ENCODE results near the gene TEX2. TPM values are rescaled to one million over a fixed set of nuclear protein-coding genes. Genes with fewer than 3 reads are reported as not detected.

TEX2 gene
- total RNA-seq, 1 donor from 2014 or later, result 58.0 TPM

DNA sequence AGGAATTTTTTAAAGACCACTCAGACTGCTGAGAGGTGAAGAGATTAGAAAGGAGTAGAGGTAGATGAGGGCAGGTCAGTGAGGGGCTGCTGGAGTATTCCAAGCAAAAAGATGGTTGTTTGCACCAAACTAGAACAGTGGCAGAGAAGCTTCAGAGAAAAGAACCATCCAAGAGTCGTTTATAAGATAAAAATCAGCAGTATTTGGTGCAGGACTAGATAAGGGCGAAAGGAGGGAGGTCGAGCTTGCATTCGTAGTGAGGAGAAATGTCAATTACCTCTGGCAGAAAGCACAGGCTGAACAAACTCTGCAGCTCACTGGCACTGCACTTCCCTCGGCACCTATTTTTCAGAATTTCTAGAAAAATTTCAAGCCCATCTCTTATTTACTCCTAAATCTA, 9.6 kb downstream of the TEX2 start:
- H3K27me3 ChIP-seq (ENCODE audit: low read depth), result no peaks in the 10 kb centered on the region
- H3K27ac ChIP-seq (replicated peaks), result no peak overlapping the region
- TF ChIP-seq, protein P1, sequence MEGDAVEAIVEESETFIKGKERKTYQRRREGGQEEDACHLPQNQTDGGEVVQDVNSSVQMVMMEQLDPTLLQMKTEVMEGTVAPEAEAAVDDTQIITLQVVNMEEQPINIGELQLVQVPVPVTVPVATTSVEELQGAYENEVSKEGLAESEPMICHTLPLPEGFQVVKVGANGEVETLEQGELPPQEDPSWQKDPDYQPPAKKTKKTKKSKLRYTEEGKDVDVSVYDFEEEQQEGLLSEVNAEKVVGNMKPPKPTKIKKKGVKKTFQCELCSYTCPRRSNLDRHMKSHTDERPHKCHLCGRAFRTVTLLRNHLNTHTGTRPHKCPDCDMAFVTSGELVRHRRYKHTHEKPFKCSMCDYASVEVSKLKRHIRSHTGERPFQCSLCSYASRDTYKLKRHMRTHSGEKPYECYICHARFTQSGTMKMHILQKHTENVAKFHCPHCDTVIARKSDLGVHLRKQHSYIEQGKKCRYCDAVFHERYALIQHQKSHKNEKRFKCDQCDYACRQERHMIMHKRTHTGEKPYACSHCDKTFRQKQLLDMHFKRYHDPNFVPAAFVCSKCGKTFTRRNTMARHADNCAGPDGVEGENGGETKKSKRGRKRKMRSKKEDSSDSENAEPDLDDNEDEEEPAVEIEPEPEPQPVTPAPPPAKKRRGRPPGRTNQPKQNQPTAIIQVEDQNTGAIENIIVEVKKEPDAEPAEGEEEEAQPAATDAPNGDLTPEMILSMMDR (IDR thresholded peaks at IDR 0.05; ENCODE audit: borderline replicate concordance), result no peak
- H3K9me3 ChIP-seq (replicated peaks), result no peaks in the 10 kb centered on the region
- H3K36me3 ChIP-seq, result no peaks in the 10 kb centered on the region
- intact Hi-C loops (cut with micrococcal nuclease), result no loop called here
- DNase-seq, result no peak
- no peak overlapping the region for H3K4me3 ChIP-seq
- peaks cover 75% of the 10 kb centered on the region for H3K4me1 ChIP-seq

DNA sequence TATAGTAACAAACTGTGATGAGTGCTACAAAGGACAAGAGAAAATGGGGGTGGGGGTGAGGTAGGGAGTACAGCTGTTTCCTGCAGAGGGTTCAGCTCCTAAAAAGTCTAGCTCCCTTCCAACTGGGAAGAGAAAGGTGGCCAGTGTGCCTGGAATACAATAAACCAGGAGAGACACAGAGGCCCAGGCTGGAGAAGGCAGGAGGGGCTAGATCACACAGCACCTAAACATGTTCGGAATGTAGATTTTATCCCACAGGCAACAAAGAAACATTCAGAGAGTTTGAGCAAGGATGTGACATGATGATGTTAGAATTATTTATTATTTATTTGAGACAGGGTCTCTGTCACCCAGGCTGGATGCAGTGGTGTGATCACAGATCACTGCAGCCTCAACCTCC, 10.2 kb downstream of the TEX2 start:
- Histone ChIP-seq H3K27me3 (ENCODE audit: low read depth) (no peaks in the 10 kb centered on the region), H3K9me3 (replicated peaks) (no peaks in the 10 kb centered on the region), H3K4me3 (no peak overlapping the region), H3K27ac (replicated peaks) (no peak overlapping the region), H3K36me3 (no peaks in the 10 kb centered on the region), H3K4me1 (peaks cover 82% of the 10 kb centered on the region)
- TF ChIP-seq, protein P1 (IDR thresholded peaks at IDR 0.05; ENCODE audit: borderline replicate concordance), result no peak
- no peak for DNase-seq
- intact Hi-C loops (cut with micrococcal nuclease), result no loop called here

DNA sequence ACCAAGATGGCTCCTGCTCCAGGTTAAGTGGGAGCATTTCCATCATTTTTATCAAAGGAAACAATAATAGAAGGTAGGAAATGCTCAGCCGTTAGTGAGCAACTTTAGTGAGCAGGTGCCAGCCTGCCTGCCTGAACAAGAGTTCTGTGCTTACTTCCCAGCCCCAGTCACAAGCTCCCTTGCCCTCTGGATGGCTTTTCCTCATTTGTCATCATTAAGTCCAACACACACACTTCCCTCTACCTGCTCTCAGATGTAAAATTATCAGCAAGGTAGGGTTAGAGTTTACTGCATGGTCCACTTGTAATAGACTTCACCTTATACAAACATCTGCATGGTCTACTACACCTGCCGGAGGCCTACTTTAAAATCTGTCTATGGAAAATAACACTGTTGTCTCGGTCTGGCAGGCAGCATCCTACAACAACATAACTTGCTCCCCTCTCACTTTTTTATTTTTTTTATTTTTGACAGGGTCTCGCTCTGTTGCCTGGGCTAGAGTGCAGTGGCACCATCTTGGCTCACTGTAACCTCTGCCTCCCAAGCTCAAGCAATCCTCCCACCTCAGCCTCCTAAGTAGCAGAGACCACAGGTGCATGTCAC, 12.7 kb downstream of the TEX2 start:
- no peaks in the 10 kb centered on the region for H3K9me3 ChIP-seq (replicated peaks)
- DNase-seq, result no peak
- peaks cover 67% of the 10 kb centered on the region for H3K4me1 ChIP-seq
- no peaks in the 10 kb centered on the region for H3K36me3 ChIP-seq
- intact Hi-C loops (cut with micrococcal nuclease), result no loop called here
- TF ChIP-seq, protein P1 (IDR thresholded peaks at IDR 0.05; ENCODE audit: borderline replicate concordance), result no peak
- H3K27me3 ChIP-seq (ENCODE audit: low read depth), result no peaks in the 10 kb centered on the region
- H3K27ac ChIP-seq (replicated peaks), result peak overlapping the region; percentile 0
- no peak overlapping the region for H3K4me3 ChIP-seq

GRCh38 chr17:64247836-64248235, 15.2 kb downstream of the TEX2 start:
- H3K27ac ChIP-seq (replicated peaks), result no peak overlapping the region

GRCh38 chr17:64245218-64246145, 17.6 kb downstream of the TEX2 start:
- H3K36me3 ChIP-seq, result no peaks in the 10 kb centered on the region
- H3K27ac ChIP-seq (replicated peaks), result no peak overlapping the region
- H3K4me1 ChIP-seq, result peaks cover 72% of the 10 kb centered on the region
- no peak overlapping the region for H3K4me3 ChIP-seq
- TF ChIP-seq, protein P1 (IDR thresholded peaks at IDR 0.05; ENCODE audit: borderline replicate concordance), result no peak
- no peak for DNase-seq
- no peaks in the 10 kb centered on the region for H3K9me3 ChIP-seq (replicated peaks)
- intact Hi-C loops (cut with micrococcal nuclease), result no loop called here
- H3K27me3 ChIP-seq (ENCODE audit: low read depth), result no peaks in the 10 kb centered on the region

More at GRCh38 chr17:64247836-64248235, 15.2 kb downstream of the TEX2 start:
- TF ChIP-seq, protein P1 (IDR thresholded peaks at IDR 0.05; ENCODE audit: borderline replicate concordance), result no peak
- Histone ChIP-seq H3K9me3 (replicated peaks) (no peaks in the 10 kb centered on the region), H3K27me3 (ENCODE audit: low read depth) (no peaks in the 10 kb centered on the region), H3K36me3 (no peaks in the 10 kb centered on the region), H3K4me3 (no peak overlapping the region), H3K4me1 (peaks cover 76% of the 10 kb centered on the region)
- intact Hi-C loops (cut with micrococcal nuclease), result no loop called here
- no peak for DNase-seq
